ENCODE results near the gene DCP2.

The DCP2 gene

DNA sequence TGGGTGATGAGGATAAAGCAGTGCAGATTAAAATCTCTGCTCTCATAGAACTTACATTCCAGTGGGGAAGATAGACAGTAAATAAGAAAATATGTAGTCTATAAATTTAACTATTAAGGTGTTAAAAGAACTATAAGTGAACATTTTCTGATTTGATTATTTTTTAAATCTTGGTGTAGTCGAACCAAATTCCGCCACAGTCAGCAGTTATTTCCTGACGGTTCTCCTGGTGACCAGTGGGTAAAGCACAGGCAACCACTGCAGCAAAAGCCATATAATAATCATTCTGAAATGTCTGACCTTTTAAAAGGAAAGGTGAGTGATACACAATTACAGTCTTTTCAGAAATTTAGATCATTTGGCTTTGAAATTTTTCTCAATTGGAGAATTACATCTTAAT lies 27.2 kb downstream of the DCP2 start:
- no peak for DNase-seq (ENCODE audit: low read depth)

DNA sequence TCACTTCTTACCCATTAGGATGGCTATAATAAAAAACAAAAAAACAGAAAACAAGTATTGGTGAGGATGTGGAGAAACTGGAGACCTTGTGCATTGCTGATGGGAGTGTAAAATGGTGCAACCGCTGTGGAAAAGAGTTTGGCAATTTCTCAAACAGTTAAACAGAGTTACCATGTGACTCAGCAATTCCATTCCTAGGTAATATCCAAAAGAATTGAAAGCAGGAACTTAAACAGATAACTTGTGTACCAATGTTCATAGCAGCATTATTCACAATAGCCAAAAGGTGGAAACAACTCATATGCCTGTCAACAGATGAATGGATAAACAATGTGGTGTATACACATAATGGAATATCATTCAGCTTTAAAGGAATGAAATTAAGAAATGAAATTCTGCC lies 28.9 kb downstream of the DCP2 start:
- no peak for DNase-seq (ENCODE audit: low read depth)
- H3K4me3 ChIP-seq (ENCODE audit: low read depth, low read length), result no peak overlapping the region

More for the DNA sequence above, 27.2 kb downstream of the DCP2 start:
- no peak overlapping the region for H3K4me3 ChIP-seq (ENCODE audit: low read depth, low read length)

DNA sequence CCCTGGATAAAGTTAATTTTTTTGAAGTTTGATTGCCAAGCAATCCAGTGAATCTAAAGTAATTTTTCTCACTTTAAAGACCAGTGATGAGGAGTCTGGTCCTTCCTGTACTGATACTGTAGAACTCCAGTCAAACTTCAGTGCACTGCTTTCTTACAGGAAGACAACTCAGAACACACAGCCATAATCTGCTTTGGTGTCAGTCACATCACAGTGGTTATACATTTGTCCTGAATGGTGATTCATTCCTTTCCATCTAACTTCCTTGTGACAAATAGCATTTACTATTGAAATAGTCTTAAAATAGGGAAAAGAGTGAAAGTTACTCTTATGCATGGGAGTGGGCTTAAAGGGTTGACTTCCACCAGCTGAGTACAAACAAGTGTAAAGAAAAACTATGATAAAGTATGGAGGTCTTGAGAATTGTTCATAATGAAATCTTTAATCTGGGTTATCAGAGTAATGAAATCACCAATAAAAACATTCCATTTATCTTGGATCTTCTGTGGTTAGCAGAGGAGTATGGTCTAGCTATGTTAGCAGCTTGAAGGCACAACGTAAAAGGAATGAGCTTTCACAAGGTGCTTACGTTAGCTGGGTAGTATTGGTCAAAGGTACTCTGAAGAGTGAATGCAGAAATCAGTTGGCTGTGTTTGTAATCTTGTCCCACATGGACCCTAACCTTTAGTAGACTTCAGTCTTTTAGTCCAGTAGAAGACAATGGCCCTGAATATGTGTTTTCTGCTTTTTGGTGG lies 41.5 kb downstream of the DCP2 start:
- DNase-seq (ENCODE audit: low read depth), result no peak
- H3K4me3 ChIP-seq (ENCODE audit: low read depth, low read length), result no peak overlapping the region

DNA sequence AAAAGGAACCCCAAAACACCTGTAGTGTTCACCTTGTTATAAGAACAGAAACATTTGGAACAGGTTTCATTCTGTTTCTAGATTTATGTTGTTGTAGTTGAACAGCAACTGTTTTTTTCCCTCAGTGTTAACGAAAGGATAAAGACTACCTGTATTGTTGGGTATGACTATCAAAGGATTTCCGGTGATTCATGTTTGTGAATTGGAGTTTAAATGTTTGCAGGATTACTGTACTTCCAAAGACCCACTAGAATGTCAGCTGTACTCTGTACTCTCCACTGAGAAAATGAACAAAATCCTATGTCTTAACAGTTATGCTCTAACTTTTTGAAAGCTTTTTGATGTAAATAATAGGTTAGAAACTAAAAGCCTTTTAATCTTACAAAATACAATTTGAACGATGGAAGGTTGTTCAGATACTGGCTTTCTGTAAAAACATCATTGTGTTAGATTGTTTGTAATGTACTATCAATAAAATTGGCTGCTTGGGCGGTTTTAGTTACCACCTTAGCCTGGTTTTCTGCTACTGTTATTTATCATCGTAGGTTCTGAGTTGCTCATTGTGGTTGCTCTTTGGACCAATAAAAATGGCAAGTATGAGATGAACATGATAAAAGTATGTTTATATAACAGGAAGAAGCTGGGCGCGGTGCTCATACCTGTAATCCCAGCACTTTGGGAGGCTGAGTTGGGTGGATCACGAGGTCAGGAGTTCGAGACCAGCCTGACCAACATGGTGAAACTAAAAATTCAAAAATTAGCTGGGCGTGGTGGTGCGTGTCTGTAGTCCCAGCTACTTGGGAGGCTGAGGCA lies 44.1 kb downstream of the DCP2 start:
- no peak overlapping the region for H3K4me3 ChIP-seq (ENCODE audit: low read depth, low read length)
- DNase-seq (ENCODE audit: low read depth), result no peak

DNA sequence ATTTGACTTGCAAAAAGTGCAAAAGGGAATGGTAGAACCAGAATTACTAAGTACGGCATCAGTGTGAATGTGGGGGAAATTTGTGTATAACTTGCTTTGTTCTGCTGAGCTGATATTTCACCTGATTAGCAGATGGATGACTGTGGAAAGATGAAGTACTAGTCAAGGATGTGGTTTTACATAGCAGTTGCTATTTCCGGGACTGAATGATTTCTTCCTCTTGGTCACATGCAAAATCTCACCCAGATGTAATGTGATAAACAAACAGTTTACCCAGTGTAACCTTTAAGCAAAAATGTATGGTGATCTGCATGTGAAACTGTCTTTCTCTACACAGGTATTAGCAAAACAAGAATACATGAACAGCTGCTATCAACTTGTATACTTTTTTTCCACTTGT lies 46.1 kb downstream of the DCP2 start:
- no peak for DNase-seq (ENCODE audit: low read depth)
- no peak overlapping the region for H3K4me3 ChIP-seq (ENCODE audit: low read depth, low read length)

DNA sequence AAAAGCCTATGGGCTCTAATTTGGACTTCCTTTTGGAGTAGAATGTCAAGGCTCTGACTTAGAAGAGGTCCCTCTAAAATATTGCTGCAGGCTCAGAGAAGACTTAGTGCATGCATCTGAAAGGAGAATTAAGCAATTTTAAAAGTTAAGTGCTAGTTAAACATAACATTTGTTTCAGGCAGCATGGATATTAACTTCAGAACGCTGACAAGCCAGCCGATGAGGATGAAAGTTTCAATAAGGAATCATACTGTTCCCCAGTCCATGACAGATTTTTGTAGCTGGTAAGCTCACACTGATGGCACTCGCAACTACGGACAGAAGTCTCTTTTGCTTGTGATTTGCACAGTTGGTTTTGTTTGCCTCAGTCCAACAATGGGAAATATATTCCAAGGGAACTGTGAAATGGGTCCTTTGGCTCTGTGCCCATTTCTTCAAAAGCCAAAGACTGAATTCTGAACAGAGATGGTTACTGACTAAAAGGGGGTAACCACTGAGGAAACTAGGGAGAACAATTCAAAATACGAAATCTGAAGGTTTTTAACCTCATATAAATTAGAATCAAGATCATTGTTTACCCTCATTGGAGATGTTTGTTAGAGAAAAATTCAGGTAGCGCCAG lies 47.6 kb downstream of the DCP2 start:
- DNase-seq (ENCODE audit: low read depth), result no peak

DNA sequence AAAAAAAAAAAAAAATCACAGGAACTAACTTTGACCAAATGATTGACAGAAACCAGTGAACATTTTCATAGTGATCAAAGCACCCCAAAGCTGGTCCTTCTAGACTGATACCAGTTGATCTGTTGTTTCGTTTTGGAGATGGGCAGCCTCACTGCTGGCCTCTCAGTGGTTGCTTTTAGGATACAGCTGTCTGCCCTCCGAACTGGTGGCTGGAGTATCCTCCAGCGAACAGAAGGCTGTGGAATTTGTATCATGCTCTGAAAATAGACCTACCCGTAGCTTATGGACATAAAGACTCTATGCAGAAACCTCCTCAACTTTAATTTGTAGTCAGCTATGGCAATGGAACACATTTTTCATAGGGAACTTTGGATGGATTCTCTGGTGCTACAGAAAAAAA lies 49.0 kb downstream of the DCP2 start:
- no peak for DNase-seq (ENCODE audit: low read depth)

More for the DNA sequence above, 47.6 kb downstream of the DCP2 start:
- H3K4me3 ChIP-seq (ENCODE audit: low read depth, low read length), result no peak overlapping the region

DNA sequence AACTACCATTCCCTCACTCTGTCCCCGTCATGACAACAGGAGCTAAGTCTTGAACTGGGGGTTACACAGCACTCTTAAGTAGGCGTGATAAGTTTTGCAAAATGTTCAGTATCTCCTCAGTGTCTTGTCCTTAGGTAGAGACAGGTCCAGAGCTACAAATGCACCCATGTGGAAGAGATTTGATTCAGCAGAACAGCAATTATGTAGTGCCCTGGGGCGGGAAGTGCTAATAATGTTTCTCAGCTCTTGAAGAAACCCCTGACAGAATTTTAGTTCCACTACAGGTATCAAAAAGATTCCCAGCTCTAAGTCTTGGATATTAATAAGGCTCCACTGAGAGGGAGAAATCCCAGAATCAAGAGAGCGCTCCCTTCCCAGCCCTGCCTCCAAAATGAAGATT lies 49.6 kb downstream of the DCP2 start:
- DNase-seq (ENCODE audit: low read depth), result no peak
- no peak overlapping the region for H3K4me3 ChIP-seq (ENCODE audit: low read depth, low read length)

More for the DNA sequence above, 49.0 kb downstream of the DCP2 start:
- no peak overlapping the region for H3K4me3 ChIP-seq (ENCODE audit: low read depth, low read length)

DNA sequence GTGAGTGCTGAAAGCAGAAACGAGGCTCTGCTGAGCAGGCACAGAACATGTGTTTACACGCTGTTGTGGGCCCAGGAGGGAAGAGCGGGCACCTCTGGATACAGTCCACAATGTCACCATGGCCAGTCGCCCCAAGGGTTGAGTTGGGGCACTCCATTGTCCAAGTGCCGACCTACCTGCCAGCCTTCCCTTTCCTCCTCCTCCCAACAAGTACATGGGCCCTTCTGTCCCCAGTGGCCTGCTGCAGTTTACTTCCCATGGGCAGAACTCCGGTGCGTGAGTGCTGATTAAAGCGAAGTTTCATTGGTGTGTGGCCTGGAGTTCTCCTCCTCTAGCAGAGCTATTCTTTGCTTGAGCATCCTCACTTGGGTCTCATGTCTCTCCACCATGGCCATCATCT lies 50.4 kb downstream of the DCP2 start:
- no peak overlapping the region for H3K4me3 ChIP-seq (ENCODE audit: low read depth, low read length)
- no peak for DNase-seq (ENCODE audit: low read depth)

DNA sequence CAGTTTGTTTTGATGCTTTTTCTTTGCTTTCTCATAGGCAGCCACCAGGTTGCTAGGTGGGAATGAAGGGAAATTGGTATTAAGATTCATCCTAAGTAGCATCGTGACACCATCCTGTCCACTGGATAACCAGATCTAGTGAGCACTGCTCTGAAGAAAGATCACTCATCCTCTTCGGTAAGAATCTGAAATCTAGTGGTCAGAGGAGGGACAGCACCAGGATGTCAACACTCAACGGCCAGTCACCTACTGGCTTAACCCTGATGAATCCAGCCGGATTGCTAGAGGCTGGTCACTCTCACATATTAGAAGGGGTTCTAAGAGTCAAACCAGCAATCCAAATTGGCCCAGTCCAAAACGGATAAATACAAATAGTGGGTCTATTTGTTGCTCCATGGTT lies 50.8 kb downstream of the DCP2 start:
- no peak for DNase-seq (ENCODE audit: low read depth)
- no peak overlapping the region for H3K4me3 ChIP-seq (ENCODE audit: low read depth, low read length)

DNA sequence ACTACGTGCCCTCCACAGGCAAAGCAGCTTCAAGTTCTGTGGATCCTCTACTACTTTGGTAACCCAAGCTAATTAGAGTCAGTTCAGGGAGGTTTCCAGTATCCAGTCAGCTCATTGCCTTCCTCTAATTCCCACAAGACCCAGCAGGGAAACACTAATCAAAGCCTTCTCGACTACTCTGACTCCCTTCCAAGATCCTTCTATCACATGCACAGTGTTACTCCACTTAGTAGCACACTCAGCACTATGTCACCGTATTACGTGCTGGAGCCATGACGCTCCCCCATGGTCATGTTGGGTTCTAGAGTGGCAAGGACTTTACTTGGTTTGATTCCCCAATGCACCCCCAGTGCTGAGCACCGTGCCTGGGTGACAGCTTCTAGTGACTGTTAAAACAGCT lies 53.0 kb downstream of the DCP2 start:
- no peak for DNase-seq (ENCODE audit: low read depth)
- no peak overlapping the region for H3K4me3 ChIP-seq (ENCODE audit: low read depth, low read length)

DNA sequence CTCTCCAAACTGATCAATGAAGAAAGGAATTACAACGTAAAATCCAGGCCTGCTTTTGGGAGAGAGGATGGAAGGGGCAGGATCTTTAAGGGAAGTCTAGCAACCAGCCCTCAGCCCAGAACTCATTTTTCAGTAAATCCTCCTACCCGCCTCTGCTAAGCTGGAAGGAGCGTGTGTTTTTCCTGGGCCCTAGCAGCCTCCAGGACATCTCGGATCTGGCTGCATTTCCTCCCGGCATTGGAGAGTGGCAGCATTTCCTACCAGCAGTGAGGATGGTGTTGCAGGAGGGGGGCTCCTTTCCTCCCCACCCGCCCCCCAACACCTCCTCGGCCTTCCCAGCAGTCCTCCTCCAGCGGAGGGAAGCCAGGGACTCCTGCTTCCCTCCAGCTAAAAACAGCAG lies 54.5 kb downstream of the DCP2 start:
- no peak overlapping the region for H3K4me3 ChIP-seq (ENCODE audit: low read depth, low read length)

DNA sequence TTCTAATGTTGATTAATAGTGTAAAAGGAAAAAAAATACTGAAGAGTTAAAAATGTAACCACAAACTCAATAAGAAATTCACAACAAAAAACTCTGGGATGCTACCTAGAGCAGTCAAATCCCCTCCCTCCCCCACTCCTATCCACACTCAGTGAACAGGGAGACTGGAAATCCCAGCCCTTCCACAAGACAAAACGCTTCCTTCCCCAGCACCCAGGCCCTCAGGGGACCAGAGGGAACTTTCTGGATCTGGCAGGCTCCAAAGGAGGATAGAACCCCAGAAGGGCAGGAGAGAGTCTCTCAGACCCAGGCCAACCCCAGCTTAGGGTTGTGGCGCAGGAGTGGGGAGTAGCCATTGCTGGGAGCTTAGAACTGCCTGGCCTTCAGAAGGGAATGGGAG lies 55.0 kb downstream of the DCP2 start:
- no peak overlapping the region for H3K4me3 ChIP-seq (ENCODE audit: low read depth, low read length)
- DNase-seq (ENCODE audit: low read depth), result no peak

More for the DNA sequence above, 54.5 kb downstream of the DCP2 start:
- no peak for DNase-seq (ENCODE audit: low read depth)

DNA sequence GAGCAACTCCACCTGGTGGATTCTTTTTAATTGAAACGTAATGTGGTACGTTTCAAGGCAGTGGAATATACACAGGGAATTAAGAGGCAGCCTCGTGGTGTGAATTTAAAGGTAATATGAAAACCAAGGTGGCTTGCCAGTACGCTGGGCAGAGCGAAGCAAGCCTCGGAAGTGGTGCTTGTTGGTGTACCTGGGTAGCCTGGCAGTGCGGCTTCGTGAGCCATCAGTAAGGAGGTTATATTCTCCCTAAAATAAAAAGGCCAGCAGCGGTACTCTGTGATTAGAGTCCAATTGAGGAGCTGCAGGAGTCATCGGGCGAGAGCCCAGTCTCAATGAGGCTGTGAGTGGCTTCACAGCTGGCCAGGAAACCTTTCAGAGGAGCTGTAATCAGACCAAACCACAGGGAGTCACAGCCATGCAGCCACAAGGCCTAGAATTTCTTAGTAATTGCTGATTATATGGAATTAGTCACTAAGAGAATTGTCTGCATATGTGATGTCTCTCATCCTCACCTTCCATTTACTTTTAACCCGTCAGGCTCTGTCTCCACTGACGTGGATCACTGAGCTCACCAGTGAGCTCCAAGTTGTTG lies 57.7 kb downstream of the DCP2 start:
- H3K4me3 ChIP-seq (ENCODE audit: low read depth, low read length), result no peak overlapping the region
- DNase-seq (ENCODE audit: low read depth), result no peak

DNA sequence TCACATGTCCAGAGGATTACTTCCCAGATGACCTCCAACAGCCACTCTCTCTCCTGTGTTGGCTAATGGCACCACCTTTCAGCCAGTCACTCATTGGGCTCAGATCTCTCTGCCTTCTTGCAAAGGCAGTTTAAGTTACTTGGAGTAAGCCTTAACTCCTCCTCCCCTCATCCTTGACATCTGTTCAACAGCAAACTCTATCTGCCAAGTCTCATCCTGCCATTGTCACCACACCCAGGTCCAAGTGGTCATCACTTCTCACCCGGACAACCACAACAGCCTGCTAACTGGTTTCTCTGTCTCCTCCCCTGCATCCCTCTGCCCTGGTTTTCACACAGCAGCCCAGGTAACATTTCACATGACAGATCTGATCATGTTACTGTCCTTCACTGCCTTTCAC lies 58.5 kb downstream of the DCP2 start:
- H3K4me3 ChIP-seq (ENCODE audit: low read depth, low read length), result no peak overlapping the region
- no peak for DNase-seq (ENCODE audit: low read depth)

DNA sequence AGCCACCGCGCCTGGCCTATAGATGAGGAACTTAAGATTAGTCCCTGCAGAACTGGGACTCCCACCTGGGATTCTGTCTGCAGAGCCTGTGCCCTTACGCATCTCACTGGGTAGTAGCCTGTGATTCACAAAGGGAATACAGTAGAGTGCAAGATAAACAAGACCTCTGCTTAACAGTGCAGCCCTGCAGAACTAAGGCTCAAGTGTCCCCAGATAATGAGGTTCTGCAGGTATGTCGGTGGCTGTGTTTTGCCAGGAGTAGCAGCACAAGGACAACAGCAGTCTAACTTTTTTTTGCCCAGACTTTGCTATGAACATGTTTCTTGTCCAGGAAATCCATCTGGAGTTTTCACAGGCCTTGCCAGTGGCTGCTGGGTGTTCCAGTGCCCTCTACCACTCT lies 59.7 kb downstream of the DCP2 start:
- H3K4me3 ChIP-seq (ENCODE audit: low read depth, low read length), result no peak overlapping the region
- DNase-seq (ENCODE audit: low read depth), result no peak

DNA sequence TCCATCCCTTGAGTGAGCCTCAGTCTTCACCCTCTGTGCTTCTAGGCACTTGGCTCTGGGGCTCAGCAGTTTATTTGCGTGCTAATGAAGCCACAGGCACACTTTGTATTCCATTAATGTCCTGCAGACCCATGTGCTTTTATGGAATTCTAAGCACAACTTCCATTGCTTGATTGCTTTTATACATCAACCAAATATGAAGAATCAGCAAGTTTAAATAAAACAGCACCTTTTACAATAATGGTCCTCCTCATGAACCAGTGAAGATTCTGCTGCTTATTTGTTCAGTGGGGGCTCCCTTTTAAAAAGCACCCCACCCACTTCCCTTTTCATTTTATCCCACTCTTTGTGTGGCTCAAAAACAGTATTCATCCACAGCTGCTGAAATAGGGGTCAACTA lies 60.2 kb downstream of the DCP2 start:
- H3K4me3 ChIP-seq (ENCODE audit: low read depth, low read length), result no peak overlapping the region
- no peak for DNase-seq (ENCODE audit: low read depth)

DNA sequence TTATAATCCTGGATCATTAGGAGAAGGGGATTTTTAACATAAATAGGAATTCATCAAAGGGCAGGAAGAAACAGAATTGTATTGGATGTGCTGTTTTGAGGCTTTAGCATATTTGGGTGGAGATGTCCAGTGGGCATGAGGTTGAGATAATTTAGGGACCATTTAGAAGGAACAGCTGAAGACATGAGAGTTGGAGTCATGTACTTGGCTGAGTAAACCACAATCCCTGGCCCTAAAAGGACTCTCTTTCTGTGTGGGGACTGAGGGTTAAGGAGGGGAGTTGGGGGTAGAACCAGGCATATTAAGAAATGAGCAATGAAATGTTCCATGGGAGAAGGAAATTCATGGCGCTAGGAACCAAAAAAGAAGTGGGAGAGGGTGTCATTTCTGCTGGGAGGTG lies 61.5 kb downstream of the DCP2 start:
- no peak for DNase-seq (ENCODE audit: low read depth)

DNA sequence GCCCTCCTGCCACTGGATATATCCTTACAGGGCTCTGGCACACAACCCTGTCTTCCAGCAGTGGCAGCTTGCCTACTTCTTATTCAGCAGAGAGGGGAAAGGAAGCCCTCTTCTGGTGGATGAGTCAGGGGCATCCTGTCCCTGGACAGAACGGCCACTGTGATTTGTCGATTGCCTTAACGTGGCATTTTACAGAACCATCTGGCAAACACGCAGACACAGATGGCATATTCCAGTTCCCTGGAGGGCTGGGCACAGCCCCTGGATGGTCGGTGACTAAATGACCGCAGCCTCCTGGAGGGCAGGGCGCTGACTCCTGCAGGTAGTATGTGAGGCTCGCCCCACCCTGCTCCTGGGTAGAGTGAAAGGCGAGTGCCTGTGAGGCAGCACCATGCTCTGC lies 62.1 kb downstream of the DCP2 start:
- H3K4me3 ChIP-seq (ENCODE audit: low read depth, low read length), result no peak overlapping the region
- no peak for DNase-seq (ENCODE audit: low read depth)

More for the DNA sequence above, 61.5 kb downstream of the DCP2 start:
- H3K4me3 ChIP-seq (ENCODE audit: low read depth, low read length), result no peak overlapping the region

DNA sequence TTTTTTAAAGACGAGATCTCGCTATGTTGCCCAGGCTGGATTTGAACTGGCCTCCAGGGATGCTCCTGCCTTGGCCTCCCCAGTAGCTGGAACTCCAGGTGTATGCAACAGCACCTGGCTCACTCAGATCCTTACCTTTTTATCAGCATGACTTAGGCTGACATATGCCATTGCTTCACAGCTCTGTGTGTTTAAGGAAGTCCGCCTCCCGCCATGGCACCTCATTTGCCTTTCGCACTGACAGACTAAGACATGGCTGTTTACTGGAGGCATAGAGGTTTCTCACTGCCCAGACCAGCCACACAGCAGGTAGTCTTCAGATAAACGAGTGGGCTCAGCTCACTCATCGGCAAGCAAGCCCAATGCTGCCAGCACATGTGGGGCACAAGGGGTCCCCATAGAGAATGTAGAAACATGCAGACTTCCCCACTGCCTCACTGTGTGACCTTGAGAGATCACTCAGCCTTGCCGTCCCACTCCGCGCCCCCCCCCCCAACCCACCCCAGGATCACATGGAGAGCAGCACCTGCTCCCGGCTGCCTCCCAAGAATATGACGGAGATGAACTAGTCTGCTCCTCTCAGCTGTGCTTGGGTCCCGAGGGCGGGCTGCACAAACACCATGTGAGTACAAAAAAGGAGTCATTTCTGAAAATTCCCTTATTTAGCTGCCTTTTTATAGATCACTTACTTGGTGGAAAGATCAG lies 62.8 kb downstream of the DCP2 start:
- DNase-seq (ENCODE audit: low read depth), result no peak
- H3K4me3 ChIP-seq (ENCODE audit: low read depth, low read length), result no peak overlapping the region

Data from skeletal muscle cell (primary cell).